Left lobe of liver (tissue), 2 donors: Measurements from ENCODE around the gene IL13. TPM values are rescaled to one million over a fixed set of nuclear protein-coding genes. Genes with fewer than 3 reads are reported as not detected.

ENCODE experiments used
- ATAC-seq: fragments of 200-7000 bp; cut with Tn5 transposase; one replicate; pipeline ENCODE4 v1.9.1; 2020; ENCODE audit warnings: mild to moderate bottlenecking, moderate library complexity
- DNase-seq: peaks from one replicate; pipeline ENCODE4 v3.0.0-alpha.2; 2020; ENCODE audit warnings: low spot score
- total RNA-seq: library from RNA; stranded (reverse); gene quantifications from one replicate; pipeline ENCODE4 v1.2.1, GENCODE V29; 2021
- donor health status: DM: no; HTN: no; CAD: no; lungs with moderate emphysema.
- donor health status: DM: no; HTN: yes; CAD: no.

IL13 gene
- total RNA-seq, 1 donor from 2014 or later = not detected

DNA sequence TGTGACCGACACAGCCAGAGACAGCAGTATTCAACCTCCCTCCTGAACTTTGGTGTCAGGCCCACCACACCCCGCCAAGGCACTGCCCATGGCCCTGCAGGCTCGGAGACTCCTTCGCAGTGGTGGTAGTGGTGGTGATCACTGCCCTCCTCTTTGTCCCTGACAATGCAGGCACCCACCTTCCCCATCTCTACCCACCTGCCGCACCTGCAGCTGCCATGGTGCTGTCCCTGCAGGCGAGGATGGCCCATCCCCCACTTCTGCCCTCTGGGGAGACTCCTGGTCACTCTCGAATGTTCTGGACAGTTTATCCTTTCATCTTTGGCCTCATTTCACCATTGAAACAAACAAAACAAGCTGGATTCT lies 11.5 kb downstream of the IL13 start:
- no peak for DNase-seq

GRCh38 chr5:132669966-132670882 lies 12.3 kb downstream of the IL13 start:
- peak; percentile 19 for DNase-seq
- ATAC-seq = no peak

More for the DNA sequence above, 11.5 kb downstream of the IL13 start:
- ATAC-seq = no peak

DNA sequence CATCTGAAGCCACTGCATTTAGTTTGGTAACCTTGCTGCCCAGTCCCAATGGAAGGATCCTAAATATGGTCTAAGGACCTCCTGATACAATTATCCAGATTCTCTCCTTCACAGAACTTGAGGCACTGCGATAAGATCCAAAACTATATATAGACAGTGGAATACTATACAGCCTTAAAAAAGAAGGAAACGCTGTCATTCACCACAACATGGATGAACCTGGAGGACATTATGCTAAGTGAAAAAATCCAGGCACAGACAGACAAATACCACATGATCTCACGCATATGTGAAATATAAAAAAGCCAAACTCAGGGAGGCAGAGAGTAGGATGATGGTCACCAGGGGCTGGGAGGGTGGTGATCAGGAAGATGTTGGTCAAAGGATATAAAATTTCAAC lies 13.0 kb downstream of the IL13 start:
- DNase-seq (no peak), ATAC-seq (no peak)

DNA sequence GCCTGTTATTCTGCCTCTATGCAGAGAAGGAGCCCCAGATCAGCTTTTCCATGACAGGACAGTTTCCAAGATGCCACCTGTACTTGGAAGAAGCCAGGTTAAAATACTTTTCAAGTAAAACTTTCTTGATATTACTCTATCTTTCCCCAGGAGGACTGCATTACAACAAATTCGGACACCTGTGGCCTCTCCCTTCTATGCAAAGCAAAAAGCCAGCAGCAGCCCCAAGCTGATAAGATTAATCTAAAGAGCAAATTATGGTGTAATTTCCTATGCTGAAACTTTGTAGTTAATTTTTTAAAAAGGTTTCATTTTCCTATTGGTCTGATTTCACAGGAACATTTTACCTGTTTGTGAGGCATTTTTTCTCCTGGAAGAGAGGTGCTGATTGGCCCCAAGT lies 15.5 kb downstream of the IL13 start:
- ATAC-seq = no peak
- DNase-seq = no peak

GRCh38 chr5:132673939-132674630 lies 16.1 kb downstream of the IL13 start, which contains the start of gene IL4:
IL4 (plus strand) TSS chr5:132673989; CDS start chr5:132674051, 62 bp downstream.
- DNase-seq (no peak), ATAC-seq (no peak)

- no peak for DNase-seq
- ATAC-seq = no peak
Observed at GRCh38 chr5:132674671-132675506, 16.9 kb downstream of the IL13 start.

- no peak for ATAC-seq
- DNase-seq = no peak
Observed at GRCh38 chr5:132675936-132676689, 18.1 kb downstream of the IL13 start.

GRCh38 chr5:132677191-132677590 lies 19.2 kb downstream of the IL13 start:
- DNase-seq (no peak), ATAC-seq (no peak)

GRCh38 chr5:132677682-132678400 lies 19.9 kb downstream of the IL13 start:
- no peak for DNase-seq
- no peak for ATAC-seq

DNA sequence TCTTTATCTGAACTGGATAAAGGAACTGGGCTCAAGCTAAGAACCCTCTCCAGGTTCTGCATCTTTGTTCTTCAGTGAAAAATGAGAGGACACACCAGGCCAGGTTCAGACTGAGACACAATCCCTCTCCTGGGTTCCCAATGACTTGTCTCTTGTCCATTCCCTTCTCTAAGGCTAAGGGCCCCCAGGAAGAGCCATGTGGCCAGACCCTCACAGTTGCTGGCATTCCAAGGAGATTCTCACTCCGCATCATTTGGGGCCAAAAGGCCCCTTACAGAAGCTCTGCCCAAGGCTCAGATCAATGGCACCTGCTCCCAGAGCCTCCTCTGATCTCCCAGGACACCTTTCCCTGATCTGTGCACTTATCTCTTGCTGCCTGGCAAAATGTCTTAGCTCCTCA lies 20.8 kb downstream of the IL13 start:
- ATAC-seq (no peak), DNase-seq (no peak)

DNA sequence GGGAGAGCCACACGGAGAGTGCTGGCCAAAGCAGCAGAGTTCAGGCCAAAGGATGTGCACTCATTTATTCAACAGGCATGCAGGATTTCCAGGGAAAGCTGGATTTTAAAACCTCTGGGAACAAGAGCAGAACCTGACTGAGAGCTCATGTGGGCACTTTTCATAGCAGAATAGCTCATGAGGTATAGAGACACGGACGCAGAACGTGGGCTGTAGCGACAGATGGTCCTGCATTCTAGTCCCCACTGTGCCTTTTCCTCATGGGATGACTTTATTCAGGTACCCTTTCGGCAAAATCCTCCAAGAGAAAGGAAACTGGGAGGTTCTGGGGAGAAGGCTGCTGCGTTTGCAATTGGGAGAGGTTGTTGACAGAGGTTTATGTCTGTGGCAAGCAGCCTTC lies 21.2 kb downstream of the IL13 start:
- ATAC-seq = no peak

GRCh38 chr5:132679717-132680380 lies 21.9 kb downstream of the IL13 start:
- DNase-seq = no peak
- no peak for ATAC-seq

More for the DNA sequence above, 21.2 kb downstream of the IL13 start:
- DNase-seq = no peak

DNA sequence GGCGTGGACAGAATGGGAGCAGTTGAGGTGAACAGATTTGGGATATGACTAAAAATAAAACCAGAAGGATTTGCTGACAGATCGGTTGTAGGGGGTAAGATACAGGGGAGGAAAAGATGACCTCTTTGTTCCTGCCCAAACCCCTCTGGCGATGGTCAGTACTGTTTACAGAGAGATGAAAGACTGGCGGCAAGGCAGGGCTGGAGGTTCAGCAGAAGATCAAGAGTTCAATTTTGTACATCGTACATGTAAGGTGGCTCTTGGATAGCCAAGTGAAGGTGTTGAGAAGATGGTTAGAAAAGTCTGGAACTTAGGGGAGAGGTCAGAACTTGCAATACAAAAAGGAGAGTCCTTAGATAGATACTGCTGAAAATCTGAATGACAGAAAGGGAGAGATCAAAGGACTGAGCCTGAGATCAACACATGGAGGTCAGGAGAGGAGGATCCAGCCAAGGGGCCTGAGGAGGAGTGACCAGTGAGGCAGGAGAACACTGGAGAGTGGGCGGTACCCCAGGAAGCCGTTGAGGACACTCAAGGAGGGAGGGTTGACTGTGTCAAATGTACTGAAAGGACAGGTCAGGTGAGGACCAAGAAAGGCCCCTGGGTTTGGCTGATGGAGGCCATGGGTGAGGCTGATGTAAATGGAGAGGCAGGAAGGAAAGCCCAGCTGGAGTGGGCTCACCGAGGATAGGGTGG lies 23.0 kb downstream of the IL13 start:
- DNase-seq (no peak), ATAC-seq (no peak)

- no peak for DNase-seq
- no peak for ATAC-seq
Observed at GRCh38 chr5:132681476-132681831, 23.5 kb downstream of the IL13 start.

DNA sequence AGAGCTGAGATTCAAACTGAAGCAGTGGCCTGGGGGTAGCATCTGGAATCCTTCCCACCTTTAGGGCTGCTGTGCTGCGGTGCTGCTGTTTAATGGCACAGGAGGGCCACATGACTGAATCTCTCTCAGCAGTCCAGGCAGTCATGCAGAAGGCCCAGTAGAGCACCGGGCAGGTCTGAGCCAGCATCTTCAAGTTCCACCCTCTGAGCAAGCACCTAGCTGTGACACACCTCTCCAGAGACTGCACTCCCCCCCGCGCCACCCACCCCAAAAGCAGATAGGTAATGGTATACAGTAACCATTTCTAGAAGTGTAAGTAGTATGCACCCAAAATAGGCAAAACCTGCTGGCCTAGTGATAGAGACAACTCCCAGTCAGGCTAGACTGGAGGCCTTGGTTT lies 24.0 kb downstream of the IL13 start:
- ATAC-seq (no peak), DNase-seq (no peak)

DNA sequence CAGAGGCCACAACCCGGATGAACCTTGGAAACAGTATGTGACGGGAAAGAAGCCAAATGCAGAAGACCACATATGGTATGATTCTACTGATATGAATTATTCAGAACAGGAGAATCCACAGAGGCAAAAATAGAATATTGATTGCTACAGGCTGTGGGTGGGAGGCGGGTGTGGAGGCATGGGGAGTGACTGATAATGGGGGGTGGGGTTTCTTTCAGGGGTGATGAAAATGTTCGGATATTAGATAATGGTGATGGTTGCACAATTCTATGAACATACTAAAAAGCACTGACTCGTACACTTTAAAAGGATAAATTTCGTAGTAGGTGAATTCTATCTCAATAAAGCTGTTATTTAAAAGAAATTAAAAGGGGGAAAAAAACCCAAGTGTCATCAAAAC lies 26.5 kb downstream of the IL13 start:
- DNase-seq = no peak
- ATAC-seq = no peak

GRCh38 chr5:132684922-132685720 lies 27.1 kb downstream of the IL13 start:
- no peak for DNase-seq
- no peak for ATAC-seq

DNA sequence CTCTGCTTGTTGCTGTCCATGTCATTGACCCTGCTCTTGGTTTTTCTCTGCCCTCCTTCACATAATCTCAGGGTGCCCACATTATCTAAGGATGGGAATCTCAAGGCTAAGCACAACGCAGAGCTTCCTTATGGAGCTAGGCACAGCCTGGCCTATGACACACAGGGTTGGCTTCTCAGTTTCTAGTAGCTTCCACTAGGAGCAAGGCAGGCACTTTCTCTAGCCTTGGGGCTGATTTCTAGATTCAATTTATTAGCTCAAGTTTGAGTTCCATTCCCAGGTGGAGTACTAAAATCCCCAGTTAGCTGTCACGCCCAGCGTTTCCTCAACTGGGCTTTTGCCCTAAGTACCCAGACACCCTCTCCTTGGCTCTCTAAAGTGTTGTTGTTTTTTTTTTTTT lies 28.2 kb downstream of the IL13 start:
- DNase-seq (no peak), ATAC-seq (no peak)
